Right atrium auricular region (tissue), 2 donors: ENCODE measurements around the gene MINK1. TPM values are rescaled to one million over a fixed set of nuclear protein-coding genes. Genes with fewer than 3 reads are reported as not detected.

ENCODE experiments used
- DNase-seq: peaks from one replicate; pipeline ENCODE4 v3.0.0-alpha.2; 2019; ENCODE audit warnings: low spot score
- H3K27ac ChIP-seq, 2 donors: fragments of 200-600 bp; sonication (generic); 1 replicate in 1 of 2; 2 replicates in 1 of 2; pipeline ENCODE4 v1.5.1; 2016 to 2019
- H3K27me3 ChIP-seq, 2 donors: fragments of 200-600 bp; sonication (generic); one replicate each; pipeline versions ENCODE4 v1.5.1 to v1.6.0; 2017 to 2019
- H3K36me3 ChIP-seq: fragments of 200-600 bp; sonication (generic); one replicate; pipeline ENCODE4 v1.5.1; 2016
- H3K4me1 ChIP-seq, 2 donors: fragments of 200-600 bp; sonication (generic); one replicate each; pipeline versions ENCODE4 v1.5.1 to v1.6.0; 2017 to 2019
- H3K4me3 ChIP-seq, 2 donors: fragments of 200-600 bp; sonication (generic); 1 replicate in 1 of 2; 2 replicates in 1 of 2; pipeline ENCODE4 v1.5.1; 2017 to 2019; ENCODE audit warnings: mild to moderate bottlenecking in 1 of 2, moderate library complexity in 1 of 2
- H3K9me3 ChIP-seq, 2 donors: fragments of 200-600 bp; sonication (generic); one replicate each; pipeline ENCODE4 v1.5.1; 2019
- CTCF ChIP-seq, 2 donors: fragments of 200-600 bp; sonication (generic); IDR thresholded peaks; one replicate each; pipeline ENCODE4 v1.5.1; 2019; ENCODE audit warnings: antibody characterized with exemption in 2 of 2
- total RNA-seq, 2 donors: library from RNA; depleted of rRNA; stranded (reverse); fragments of >200 nt; gene quantifications; one replicate each; pipeline ENCODE4 v1.1.0, GENCODE V29; 2016

The MINK1 gene
- total RNA-seq, 2 donors from 2014 or later: 20.9 to 22.2 TPM

GRCh38 chr17:4898351-4898750 lies 65.2 kb downstream of the MINK1 start:
- Histone ChIP-seq H3K4me1 (peaks cover 0 to 49% of the 10 kb centered on the region in 2 donors), H3K4me3 (no peak overlapping the region), H3K9me3 (no peaks in the 10 kb centered on the region), H3K27me3 (no peaks in the 10 kb centered on the region), H3K36me3 (peaks cover 43% of the 10 kb centered on the region), H3K27ac (no peak overlapping the region)
- no peak for TF ChIP-seq CTCF (IDR thresholded peaks at IDR 0.05)
- DNase-seq: no peak

- H3K27me3 ChIP-seq: no peaks in the 10 kb centered on the region
- H3K4me3 ChIP-seq: peak overlapping the region; percentile 42 to 53
- peaks cover 0 to 54% of the 10 kb centered on the region in 2 donors for H3K4me1 ChIP-seq
- TF ChIP-seq CTCF (IDR thresholded peaks at IDR 0.05): no peak
- no peaks in the 10 kb centered on the region for H3K9me3 ChIP-seq
- peaks cover 38% of the 10 kb centered on the region for H3K36me3 ChIP-seq
- peak overlapping the region; percentile 46 to 82 for H3K27ac ChIP-seq
- DNase-seq: no peak
These were observed 65.8 kb downstream of the MINK1 start for GRCh38 chr17:4898927-4899326.

DNA sequence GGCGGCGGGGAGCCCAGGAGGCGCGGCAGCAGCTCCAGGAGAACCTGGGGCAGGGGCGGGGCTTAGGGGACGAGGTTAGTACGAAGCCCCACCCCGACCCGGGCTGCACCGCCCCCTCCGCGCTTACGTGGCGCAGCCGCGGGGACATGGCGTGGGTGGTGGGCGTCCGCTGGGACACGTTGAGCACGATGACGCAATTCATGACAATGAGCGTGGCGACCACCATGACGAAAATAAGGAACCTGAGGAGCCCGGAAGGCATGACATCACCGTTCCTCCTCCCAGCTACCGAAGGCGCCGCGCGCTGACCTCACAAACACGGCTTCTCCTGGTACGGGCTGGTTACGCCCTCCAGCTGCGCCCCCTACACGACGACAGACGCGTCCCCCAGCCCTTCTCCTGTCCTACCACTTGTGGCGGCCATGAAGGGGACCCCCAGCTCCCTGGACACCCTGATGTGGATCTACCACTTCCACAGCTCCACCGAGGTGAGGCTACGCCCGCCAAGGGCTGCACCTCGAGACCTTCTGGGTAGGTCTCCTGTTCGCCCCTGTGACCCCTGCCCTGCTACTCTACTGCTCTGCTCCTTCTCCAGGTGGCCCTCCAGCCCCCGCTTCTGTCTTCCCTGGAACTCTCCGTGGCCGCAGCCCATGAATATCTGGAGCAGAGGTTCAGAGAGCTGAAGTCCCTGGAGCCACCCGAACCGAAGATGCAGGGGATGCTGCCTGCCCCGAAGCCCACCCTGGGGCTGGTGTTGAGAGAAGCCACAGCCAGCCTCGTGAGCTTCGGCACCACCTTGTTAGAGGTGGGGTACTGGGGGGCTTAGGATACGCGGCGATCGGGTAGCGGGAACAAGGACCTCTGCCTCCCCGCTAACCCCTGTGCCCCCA lies 66.4 kb downstream of the MINK1 start, which contains the start of gene C17orf107:
C17orf107 (plus strand) TSS at position 196 of the 890 bp plus-strand sequence; CDS start at position 423, 227 bp downstream.
- peak within 1 kb of the TSS; percentile 46 to 82 for H3K27ac ChIP-seq
- H3K9me3 ChIP-seq: no peaks in the 10 kb centered on the region
- no peaks in the 10 kb centered on the region for H3K27me3 ChIP-seq
- DNase-seq: peak; percentile 88
- H3K4me3 ChIP-seq: peak within 1 kb of the TSS; percentile 42 to 53
- H3K4me1 ChIP-seq: peaks cover 0 to 54% of the 10 kb centered on the region in 2 donors
- peak in 1 of 2 donors; percentile 10 for TF ChIP-seq CTCF (IDR thresholded peaks at IDR 0.05)
- H3K36me3 ChIP-seq: peaks cover 31% of the 10 kb centered on the region

- DNase-seq: no peak
- no peaks in the 10 kb centered on the region for H3K27me3 ChIP-seq
- peak overlapping the region; percentile 42 to 53 for H3K4me3 ChIP-seq
- peaks cover 23% of the 10 kb centered on the region for H3K36me3 ChIP-seq
- peaks cover 0 to 54% of the 10 kb centered on the region in 2 donors for H3K4me1 ChIP-seq
- peak overlapping the region; percentile 82 to 89 for H3K27ac ChIP-seq
- TF ChIP-seq CTCF (IDR thresholded peaks at IDR 0.05): no peak
- no peaks in the 10 kb centered on the region for H3K9me3 ChIP-seq
These were observed 67.3 kb downstream of the MINK1 start for GRCh38 chr17:4900231-4901107.

GRCh38 chr17:4901108-4901647 lies 68.0 kb downstream of the MINK1 start:
- Histone ChIP-seq H3K27ac (peak overlapping the region; percentile 82 to 89), H3K27me3 (no peaks in the 10 kb centered on the region), H3K36me3 (peaks cover 16% of the 10 kb centered on the region), H3K4me1 (peaks cover 0 to 54% of the 10 kb centered on the region in 2 donors), H3K4me3 (peak overlapping the region; percentile 26 to 53), H3K9me3 (no peaks in the 10 kb centered on the region)
- no peak for DNase-seq
- no peak for TF ChIP-seq CTCF (IDR thresholded peaks at IDR 0.05)
